GM21381 (cell line): ENCODE measurements around the gene ZFX.
A peak's percentile ranks its signal among the peaks of the same experiment; 100 is the strongest.

Experiments
- ATAC-seq: cut with Tn5 transposase; IDR thresholded peaks from one replicate; pipeline ENCODE4 v1.9.1; 2021; ENCODE audit warnings: mild to moderate bottlenecking, moderate library complexity; ENCODE audit not compliant: unreplicated experiment

The ZFX gene

DNA sequence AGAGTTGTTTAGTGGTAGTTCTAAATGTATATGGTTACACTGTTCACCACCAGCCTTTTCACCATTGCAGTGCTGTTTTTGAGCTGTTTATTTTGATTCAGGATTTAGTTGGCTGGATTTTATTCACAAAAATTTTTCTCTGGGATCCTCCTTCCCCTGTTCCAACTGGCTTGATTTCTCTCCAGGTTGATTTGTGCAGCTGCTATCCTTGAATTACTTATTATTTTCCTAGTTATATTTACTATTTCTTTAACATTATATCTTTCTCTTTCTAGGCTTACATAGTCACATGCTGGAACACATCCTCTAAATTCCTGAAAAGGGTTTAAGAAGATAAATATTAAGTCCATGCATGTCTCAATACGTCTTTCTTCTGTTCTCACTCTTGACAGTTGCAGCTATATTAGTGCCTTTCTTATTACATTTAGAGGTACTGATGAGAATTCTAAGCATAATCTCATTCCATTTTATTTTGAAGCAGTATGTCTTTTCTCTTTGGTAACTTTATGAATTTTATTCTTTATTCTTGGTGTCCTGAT is 82.2 kb downstream of the ZFX start:
- ATAC-seq, result no peak

DNA sequence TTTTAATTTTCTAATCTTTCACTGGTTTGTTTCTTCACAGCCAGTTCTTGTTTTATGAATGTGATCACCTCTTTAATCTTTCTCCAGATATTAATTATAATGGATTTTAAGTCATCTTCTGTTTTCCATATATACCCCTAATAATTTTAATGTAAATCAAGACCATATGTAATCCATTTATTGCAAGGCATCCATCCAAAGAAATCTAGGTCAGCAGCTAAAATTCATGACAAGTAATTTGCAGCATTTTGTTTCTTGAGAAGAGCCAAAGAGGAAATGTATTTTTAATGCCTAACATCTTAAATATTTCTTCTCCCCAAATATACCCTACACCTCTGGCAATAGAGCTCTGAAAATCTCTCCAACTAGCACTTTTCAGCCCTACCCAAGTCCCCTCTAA is 83.3 kb downstream of the ZFX start:
- no peak for ATAC-seq

DNA sequence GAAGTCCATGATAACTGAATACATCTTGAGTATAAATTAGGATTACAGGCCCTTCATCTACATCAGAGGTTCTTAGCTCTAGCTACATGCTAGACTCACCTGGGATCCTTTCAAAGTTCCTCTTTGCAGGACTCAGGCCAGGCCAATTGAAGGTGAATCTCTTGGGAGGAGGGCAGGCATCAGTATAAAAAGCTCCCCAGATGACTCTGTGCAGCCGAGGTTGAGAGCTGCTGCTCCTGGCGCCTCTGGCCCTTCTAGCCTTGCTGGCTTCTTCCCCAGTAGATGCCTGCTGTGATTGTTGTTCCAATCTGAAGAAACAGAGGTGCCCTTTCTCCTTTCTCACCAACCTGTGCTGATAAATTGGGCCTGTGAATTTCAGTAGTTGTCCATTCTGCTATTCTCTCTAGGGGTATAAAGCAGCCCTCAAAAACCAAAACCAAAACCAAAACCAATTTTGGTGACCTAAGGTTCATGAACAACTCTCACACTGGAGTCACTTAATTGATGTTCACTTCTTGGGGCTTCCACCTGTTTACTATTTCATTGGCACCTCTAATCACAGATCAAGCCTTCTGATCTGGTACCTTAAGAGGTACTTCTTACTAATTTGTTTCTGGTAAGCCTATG is 85.7 kb downstream of the ZFX start:
- ATAC-seq, result peak; percentile 48

DNA sequence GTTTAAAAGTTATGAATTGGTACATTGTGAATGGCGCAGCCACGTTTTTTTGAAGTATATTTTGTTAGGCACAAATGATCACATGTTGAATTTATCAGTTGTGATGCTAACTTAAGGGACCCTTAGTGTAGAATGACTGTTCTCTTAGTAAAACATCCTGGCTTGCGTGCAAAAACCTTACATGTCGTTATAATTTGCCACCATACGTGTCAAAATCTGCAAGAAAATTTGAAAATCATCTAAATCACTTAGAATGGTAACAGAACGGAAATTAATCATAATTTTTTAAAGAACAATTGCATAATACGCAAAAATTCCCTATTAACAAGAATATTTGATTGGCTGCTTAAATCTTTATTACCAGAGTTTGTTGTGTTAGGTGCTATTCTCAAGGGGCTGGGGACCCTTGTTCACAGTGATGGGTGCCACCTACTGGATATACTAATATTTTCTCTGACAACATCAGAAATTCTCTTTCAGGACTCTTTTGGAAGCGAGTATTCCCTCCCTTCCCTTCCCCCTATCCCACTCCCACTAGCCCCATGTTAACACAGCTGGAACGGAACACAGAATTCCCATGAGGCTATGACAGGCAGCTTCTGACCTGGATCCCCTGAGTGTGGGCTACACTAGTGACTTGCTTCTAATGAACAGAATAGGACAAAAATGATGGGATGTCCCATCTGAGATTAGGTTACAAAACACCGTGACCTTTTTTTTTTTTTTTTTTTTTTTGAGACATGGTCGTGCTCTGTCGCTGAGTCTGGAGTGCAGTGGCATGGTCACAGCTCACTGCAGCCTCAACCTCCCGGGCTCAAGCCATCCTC is 92.5 kb downstream of the ZFX start:
- ATAC-seq, result no peak

DNA sequence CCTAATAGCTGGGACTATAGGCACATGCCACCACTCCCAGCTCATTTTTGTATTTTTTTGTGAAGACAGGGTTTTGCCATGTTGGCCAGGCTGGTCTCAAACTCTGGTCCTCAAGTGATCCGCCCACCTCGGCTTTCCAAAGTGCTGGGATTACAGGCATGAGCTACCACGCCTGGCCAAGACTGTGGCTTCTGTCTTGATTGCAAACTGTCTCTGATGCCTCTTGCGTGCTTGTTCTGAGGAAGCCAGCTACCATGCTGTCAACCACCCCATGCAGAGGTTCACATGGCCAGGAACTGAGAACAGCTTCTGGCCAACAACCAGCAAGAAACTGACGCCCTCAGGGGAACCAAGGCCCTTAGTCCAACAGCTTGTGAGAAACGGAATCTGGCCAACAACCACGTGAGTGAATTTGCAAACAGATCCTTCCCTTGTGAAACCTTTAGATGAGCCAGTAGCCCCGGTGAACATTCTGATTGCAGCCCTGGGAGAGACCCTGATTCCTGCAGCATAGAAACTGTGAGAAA is 93.2 kb downstream of the ZFX start:
- ATAC-seq, result peak; percentile 91

DNA sequence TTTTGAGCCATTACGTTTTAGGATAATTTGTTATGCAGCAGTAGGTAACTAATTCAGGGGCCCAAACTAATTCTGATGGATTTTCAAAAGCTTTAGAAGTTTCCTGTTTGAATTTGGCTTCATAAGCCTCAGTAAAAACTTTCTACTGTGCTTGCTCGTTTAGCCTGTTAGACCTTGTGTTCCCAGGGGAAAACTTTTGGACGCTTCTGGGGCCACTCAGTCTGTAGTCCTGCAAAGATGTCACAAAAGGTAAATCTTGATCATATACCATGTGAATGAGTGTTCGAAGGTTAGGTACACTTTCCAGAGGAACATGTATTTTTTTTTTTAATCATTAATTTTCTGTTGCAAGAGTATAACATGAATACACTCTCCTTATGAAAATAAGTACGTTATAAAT is 93.7 kb downstream of the ZFX start:
- peak; percentile 31 for ATAC-seq

DNA sequence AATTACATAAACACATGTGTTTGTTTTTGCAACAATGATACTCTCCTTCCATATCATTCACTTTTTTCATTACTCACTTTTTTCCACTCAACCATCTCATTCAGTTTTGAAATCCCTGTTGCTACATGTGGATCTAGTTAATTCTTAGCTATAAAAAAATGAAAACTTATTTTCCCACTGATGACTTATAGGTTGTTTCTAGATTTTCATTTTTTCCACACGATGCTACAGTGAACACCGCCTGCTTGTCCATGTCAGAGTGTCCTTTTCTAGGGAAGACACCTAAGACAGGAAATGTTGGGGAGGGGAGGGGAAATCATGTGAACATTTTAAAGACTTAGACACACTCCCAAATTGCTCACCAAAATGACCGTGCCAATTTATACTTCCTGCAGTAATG is 94.2 kb downstream of the ZFX start:
- no peak for ATAC-seq

DNA sequence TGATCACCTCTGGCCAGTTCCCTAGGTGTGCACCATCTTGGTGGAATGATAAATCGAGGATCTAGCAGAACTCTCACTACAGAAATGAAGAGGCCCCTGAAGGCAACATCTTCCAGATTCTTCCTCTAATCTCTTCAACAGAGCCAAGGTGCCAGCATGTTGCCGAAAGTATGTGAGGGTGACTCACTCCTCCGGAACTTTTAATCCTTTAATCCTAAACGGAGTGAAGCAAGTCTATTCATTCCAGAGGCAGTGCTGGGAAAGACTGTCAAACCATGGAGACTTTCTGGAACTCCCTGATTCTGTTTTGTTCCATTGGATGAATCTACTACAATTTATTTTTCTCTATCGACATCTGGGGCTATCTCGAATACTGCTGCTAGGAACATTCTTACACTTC is 95.7 kb downstream of the ZFX start:
- no peak for ATAC-seq

DNA sequence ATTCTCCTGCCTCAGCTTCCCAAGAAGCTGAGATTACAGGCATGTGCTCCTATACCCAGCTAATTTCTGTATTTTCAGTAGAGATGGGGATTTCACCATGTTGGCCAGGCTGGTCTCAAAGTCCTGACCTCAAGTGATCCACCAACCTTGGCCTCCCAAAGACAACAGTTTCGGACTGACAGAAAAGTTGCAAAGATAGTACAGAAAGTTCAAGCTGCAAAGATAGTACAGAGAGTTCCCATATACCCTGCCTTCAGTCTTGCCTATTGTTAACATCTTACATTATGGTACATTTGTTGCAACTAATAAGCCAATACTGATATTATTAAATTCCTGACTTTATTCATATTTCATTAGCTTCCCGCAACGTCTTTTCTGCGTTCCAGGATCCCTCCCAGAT is 98.5 kb downstream of the ZFX start:
- ATAC-seq, result no peak

DNA sequence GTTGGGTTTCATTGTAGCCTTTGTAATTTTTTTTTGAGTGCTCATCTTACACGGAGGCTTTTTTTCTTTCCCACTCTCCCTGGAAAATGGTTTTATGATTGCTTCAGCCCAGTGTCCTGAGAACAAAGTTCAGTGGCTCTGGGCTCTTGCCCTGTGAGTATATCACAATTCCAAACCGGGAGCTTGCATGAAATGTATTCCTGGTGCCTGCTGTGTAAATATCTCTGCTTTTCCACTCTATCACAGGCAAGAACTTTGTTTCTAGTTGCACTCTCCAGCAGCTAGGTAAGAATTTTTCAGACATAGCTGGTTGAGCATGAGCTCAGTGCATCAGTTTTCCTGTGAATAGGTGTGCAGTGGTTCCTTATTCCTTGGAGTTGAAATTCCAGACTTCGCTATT is 103.5 kb downstream of the ZFX start:
- no peak for ATAC-seq

DNA sequence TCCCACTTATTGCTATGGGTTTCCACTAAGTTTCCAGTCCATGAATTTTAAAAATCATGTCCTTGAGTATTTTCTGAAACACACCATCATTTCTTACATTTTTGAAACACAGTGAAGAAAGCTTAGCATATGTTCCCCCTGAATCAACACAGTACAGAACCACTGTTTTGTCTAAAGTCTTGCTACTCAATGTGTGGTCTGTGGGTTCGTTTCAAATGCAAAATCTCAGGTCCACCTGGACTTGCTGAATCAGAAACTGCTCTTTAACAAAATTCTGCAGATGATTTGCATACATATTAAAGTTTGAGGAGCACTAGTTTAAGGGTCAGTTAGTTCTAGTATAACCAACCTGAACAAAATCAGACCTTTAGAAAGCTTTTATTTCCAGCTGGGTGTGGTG is 103.9 kb downstream of the ZFX start:
- ATAC-seq, result no peak

DNA sequence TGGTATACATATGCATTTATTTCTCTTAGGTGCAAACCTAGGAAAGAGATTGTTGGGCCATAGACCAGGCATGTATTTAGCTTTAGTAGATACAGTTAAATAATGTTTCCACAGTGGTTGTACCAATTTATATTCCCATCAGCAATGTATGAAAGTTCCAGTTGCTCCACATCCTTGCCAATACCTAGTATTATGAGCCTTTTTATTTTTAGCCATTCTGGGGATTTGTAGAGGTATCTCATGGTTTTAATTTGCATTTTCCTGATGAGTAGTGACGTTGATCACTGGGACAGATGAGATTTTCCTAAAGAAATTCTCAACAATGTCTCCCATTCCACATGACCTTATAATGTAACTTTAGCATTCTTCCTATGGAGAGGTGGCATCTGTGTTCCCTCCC is 107.5 kb downstream of the ZFX start:
- no peak for ATAC-seq

DNA sequence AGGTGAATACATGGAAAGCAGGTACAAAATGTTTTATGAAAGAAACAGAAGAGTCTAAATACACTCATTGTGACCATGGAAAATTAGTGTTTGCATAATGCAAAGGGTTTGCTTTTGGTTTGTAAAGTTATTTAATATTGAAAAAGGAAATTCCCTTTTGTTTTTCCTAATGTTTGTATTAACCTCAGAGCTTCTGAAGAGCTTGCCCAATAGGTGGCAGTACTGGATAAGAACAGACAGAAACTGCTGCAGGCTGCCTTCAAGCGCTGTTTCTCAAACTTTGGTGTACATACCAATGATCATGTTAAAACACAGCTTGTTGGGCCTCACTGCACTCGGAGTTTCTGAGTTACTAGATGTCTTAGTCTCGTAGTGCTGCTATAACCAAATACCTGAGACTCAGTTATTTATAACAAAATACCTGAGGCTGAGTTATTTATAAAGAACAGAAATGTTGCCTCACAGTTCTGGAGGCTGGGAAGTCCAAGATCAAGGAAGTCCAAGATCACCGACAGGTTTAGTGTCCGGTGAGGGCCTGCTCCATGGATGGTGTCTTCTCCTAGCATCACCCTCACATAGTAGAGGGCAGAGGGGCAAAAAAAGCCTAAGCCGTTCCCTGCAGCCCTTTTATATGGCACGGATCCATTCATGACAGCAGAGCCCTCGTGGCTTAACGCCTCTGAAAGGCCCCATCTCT is 110.2 kb downstream of the ZFX start:
- no peak for ATAC-seq

DNA sequence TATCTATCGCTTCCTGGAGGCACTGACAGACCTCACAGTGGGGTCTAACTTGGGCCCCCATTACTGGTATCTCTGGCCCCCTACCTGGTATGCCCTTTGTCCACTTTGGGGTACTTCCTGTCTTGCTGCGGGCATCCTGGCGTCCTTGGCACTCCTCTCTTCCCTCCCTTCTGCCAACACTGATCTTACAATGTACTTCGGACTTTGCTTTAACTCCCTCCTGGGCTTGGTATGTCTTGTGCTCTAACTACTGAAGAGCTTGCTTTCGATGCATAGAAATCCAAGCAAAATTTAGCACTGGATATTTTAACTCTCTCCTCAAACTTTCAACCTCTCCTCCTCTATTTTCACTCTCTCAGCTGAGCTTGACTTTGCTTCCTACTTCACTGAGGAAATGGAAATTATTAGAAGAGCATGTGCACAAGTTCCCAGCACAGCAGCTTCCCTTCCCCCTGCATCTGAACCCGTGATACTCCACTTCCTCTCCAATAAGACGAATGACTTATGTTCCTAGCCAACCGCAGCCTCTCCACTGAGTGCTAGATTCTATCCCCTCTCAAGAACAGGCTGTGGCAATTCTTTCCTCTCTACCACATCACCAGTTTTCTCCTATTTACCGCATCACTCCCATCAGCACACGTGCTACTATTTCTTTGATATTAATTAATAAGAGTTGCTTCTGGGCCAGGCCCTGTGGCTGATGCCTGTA is 111.5 kb downstream of the ZFX start:
- ATAC-seq, result no peak

DNA sequence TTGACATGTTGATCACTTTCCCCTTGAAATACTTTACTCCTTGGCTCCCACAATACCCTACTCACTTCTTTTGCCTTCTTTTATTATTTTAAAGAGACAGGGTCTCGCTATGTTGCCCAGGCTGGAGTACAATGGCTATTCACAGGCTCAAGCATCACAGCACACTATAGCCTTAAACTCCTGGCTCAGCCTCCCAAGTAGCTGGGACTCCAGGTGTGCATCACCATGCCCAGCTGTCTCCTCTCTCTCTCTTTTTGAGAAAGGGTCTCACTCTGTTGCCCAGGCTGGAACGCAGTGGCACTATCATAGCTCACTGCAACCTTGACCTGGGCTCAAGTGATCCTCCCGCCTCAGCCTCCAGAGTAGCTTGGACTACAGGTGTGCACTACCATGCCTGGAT is 112.8 kb downstream of the ZFX start:
- no peak for ATAC-seq

DNA sequence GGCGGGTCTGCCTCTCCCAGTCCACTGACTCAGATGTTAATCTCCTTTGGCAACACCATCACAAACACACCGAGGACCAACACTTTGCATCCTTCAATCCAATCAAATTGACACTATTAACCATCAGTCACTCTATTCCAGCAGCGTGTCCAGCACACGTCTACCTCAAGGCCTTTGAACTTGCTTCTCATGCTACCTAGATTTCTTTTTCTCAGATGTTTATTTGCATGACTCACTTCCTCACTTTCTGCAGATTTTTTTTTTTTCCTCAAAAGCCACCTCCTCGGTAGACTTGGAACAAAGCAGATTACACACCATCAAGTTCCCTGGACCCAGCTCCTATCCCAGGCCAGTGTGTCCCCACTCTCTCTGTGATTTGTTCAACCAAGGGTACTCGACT is 114.9 kb downstream of the ZFX start:
- ATAC-seq, result no peak
